Measurements from ENCODE around the gene GRID1.

The GRID1 gene

GRCh38 chr10:86373828-86374227 is 7.2 kb upstream of the GRID1 start:
- Histone ChIP-seq H2BK15ac (replicated peaks; ENCODE audit: low read depth) (no peak overlapping the region), H3K23ac (ENCODE audit: low read length) (no peak overlapping the region), H3K9ac (ENCODE audit: low read length) (no peak overlapping the region), H3K18ac (ENCODE audit: low read length) (no peak overlapping the region), H3K79me1 (ENCODE audit: low read length) (no peaks in the 10 kb centered on the region), H2BK5ac (ENCODE audit: low read length) (no peak overlapping the region), H3K4me2 (ENCODE audit: low read length) (no peak overlapping the region), H3K79me2 (ENCODE audit: control insufficient read depth, insufficient read depth, low read length) (no peaks in the 10 kb centered on the region), H4K5ac (ENCODE audit: low read length) (no peak overlapping the region), H3K36me3 (ENCODE audit: control insufficient read depth, insufficient read depth, low read length) (no peaks in the 10 kb centered on the region), H4K8ac (ENCODE audit: low read depth, low read length) (no peak overlapping the region), H3K27me3 (ENCODE audit: insufficient read depth, low read length, poor library complexity) (peaks cover 5% of the 10 kb centered on the region), H2AK5ac (ENCODE audit: low read length) (no peak overlapping the region), H2BK120ac (ENCODE audit: low read depth, low read length) (no peak overlapping the region), H3K4me3 (ENCODE audit: low read length) (no peak overlapping the region), H3K27ac (ENCODE audit: low read depth, low read length) (no peak overlapping the region), H3K4ac (ENCODE audit: low read depth, low read length) (no peak overlapping the region), H3K56ac (ENCODE audit: low read length) (no peak overlapping the region), H3K4me1 (ENCODE audit: control insufficient read depth, low read depth, low read length) (no peaks in the 10 kb centered on the region)
- DNase-seq, result no peak
- WGBS (ENCODE audit: extremely low coverage, insufficient coverage, low lambda C conversion rate), result no CpG with 5 or more reads among the region's 7 CpGs

GRCh38 chr10:86373251-86373650 is 6.7 kb upstream of the GRID1 start:
- Histone ChIP-seq H3K4me1 (ENCODE audit: control insufficient read depth, low read depth, low read length) (no peaks in the 10 kb centered on the region), H3K56ac (ENCODE audit: low read length) (no peak overlapping the region), H3K4me2 (ENCODE audit: low read length) (no peak overlapping the region), H2BK120ac (ENCODE audit: low read depth, low read length) (no peak overlapping the region), H3K9ac (ENCODE audit: low read length) (no peak overlapping the region), H2BK15ac (replicated peaks; ENCODE audit: low read depth) (no peak overlapping the region), H3K27ac (ENCODE audit: low read depth, low read length) (no peak overlapping the region), H3K36me3 (ENCODE audit: control insufficient read depth, insufficient read depth, low read length) (no peaks in the 10 kb centered on the region), H3K4me3 (ENCODE audit: low read length) (no peak overlapping the region), H3K79me2 (ENCODE audit: control insufficient read depth, insufficient read depth, low read length) (no peaks in the 10 kb centered on the region), H4K5ac (ENCODE audit: low read length) (no peak overlapping the region), H3K79me1 (ENCODE audit: low read length) (no peaks in the 10 kb centered on the region), H2BK5ac (ENCODE audit: low read length) (no peak overlapping the region), H3K18ac (ENCODE audit: low read length) (no peak overlapping the region), H2AK5ac (ENCODE audit: low read length) (no peak overlapping the region), H3K27me3 (ENCODE audit: insufficient read depth, low read length, poor library complexity) (peaks cover 10% of the 10 kb centered on the region), H3K4ac (ENCODE audit: low read depth, low read length) (no peak overlapping the region), H4K8ac (ENCODE audit: low read depth, low read length) (no peak overlapping the region), H3K23ac (ENCODE audit: low read length) (no peak overlapping the region)
- no peak for DNase-seq
- no CpG with 5 or more reads among the region's 3 CpGs for WGBS (ENCODE audit: extremely low coverage, insufficient coverage, low lambda C conversion rate)

- no peaks in the 10 kb centered on the region for H3K79me1 ChIP-seq (ENCODE audit: low read length)
- DNase-seq, result no peak
- H3K4me1 ChIP-seq (ENCODE audit: control insufficient read depth, low read depth, low read length), result no peaks in the 10 kb centered on the region
- H3K56ac ChIP-seq (ENCODE audit: low read length), result no peak overlapping the region
- H3K79me2 ChIP-seq (ENCODE audit: control insufficient read depth, insufficient read depth, low read length), result no peaks in the 10 kb centered on the region
- no peak overlapping the region for H3K4me3 ChIP-seq (ENCODE audit: low read length)
- no peak overlapping the region for H4K8ac ChIP-seq (ENCODE audit: low read depth, low read length)
- H3K23ac ChIP-seq (ENCODE audit: low read length), result no peak overlapping the region
- no peak overlapping the region for H3K27ac ChIP-seq (ENCODE audit: low read depth, low read length)
- no peaks in the 10 kb centered on the region for H3K36me3 ChIP-seq (ENCODE audit: control insufficient read depth, insufficient read depth, low read length)
- H2BK15ac ChIP-seq (replicated peaks; ENCODE audit: low read depth), result no peak overlapping the region
- WGBS (ENCODE audit: extremely low coverage, insufficient coverage, low lambda C conversion rate), result no CpG with 5 or more reads among the region's 5 CpGs
- no peak overlapping the region for H3K9ac ChIP-seq (ENCODE audit: low read length)
- H2AK5ac ChIP-seq (ENCODE audit: low read length), result no peak overlapping the region
- no peak overlapping the region for H2BK120ac ChIP-seq (ENCODE audit: low read depth, low read length)
- no peak overlapping the region for H4K5ac ChIP-seq (ENCODE audit: low read length)
- peaks cover 14% of the 10 kb centered on the region for H3K27me3 ChIP-seq (ENCODE audit: insufficient read depth, low read length, poor library complexity)
- no peak overlapping the region for H3K18ac ChIP-seq (ENCODE audit: low read length)
- H2BK5ac ChIP-seq (ENCODE audit: low read length), result no peak overlapping the region
- H3K4me2 ChIP-seq (ENCODE audit: low read length), result no peak overlapping the region
- H3K4ac ChIP-seq (ENCODE audit: low read depth, low read length), result no peak overlapping the region
Measured at GRCh38 chr10:86372784-86373239, 6.2 kb upstream of the GRID1 start.

- H3K27ac ChIP-seq (ENCODE audit: low read depth, low read length), result no peak overlapping the region
- DNase-seq, result no peak
Measured at GRCh38 chr10:86372119-86372783, 5.7 kb upstream of the GRID1 start.

GRCh38 chr10:86371691-86372090 is 5.1 kb upstream of the GRID1 start:
- no peak for DNase-seq
- no peak overlapping the region for H3K9ac ChIP-seq (ENCODE audit: low read length)
- no peak overlapping the region for H2BK15ac ChIP-seq (replicated peaks; ENCODE audit: low read depth)
- no peaks in the 10 kb centered on the region for H3K4me1 ChIP-seq (ENCODE audit: control insufficient read depth, low read depth, low read length)
- no peaks in the 10 kb centered on the region for H3K79me2 ChIP-seq (ENCODE audit: control insufficient read depth, insufficient read depth, low read length)
- no peak overlapping the region for H3K4me2 ChIP-seq (ENCODE audit: low read length)
- H3K23ac ChIP-seq (ENCODE audit: low read length), result no peak overlapping the region
- H2BK120ac ChIP-seq (ENCODE audit: low read depth, low read length), result no peak overlapping the region
- no peak overlapping the region for H4K5ac ChIP-seq (ENCODE audit: low read length)
- no peak overlapping the region for H2AK5ac ChIP-seq (ENCODE audit: low read length)
- no CpG with 5 or more reads among the region's 5 CpGs for WGBS (ENCODE audit: extremely low coverage, insufficient coverage, low lambda C conversion rate)
- no peak overlapping the region for H3K56ac ChIP-seq (ENCODE audit: low read length)
- H3K4ac ChIP-seq (ENCODE audit: low read depth, low read length), result no peak overlapping the region
- H2BK5ac ChIP-seq (ENCODE audit: low read length), result no peak overlapping the region
- H4K8ac ChIP-seq (ENCODE audit: low read depth, low read length), result no peak overlapping the region
- H3K18ac ChIP-seq (ENCODE audit: low read length), result no peak overlapping the region
- peaks cover 24% of the 10 kb centered on the region for H3K27me3 ChIP-seq (ENCODE audit: insufficient read depth, low read length, poor library complexity)
- no peaks in the 10 kb centered on the region for H3K36me3 ChIP-seq (ENCODE audit: control insufficient read depth, insufficient read depth, low read length)
- H3K4me3 ChIP-seq (ENCODE audit: low read length), result no peak overlapping the region
- no peak overlapping the region for H3K27ac ChIP-seq (ENCODE audit: low read depth, low read length)
- H3K79me1 ChIP-seq (ENCODE audit: low read length), result no peaks in the 10 kb centered on the region

More at GRCh38 chr10:86372119-86372783, 5.7 kb upstream of the GRID1 start:
- Histone ChIP-seq H2BK5ac (ENCODE audit: low read length) (no peak overlapping the region), H3K79me1 (ENCODE audit: low read length) (no peaks in the 10 kb centered on the region), H3K56ac (ENCODE audit: low read length) (no peak overlapping the region), H4K5ac (ENCODE audit: low read length) (no peak overlapping the region), H2BK15ac (replicated peaks; ENCODE audit: low read depth) (no peak overlapping the region), H3K18ac (ENCODE audit: low read length) (no peak overlapping the region), H3K4ac (ENCODE audit: low read depth, low read length) (no peak overlapping the region), H2BK120ac (ENCODE audit: low read depth, low read length) (no peak overlapping the region), H3K4me3 (ENCODE audit: low read length) (no peak overlapping the region), H3K4me1 (ENCODE audit: control insufficient read depth, low read depth, low read length) (no peaks in the 10 kb centered on the region), H3K36me3 (ENCODE audit: control insufficient read depth, insufficient read depth, low read length) (no peaks in the 10 kb centered on the region), H3K9ac (ENCODE audit: low read length) (no peak overlapping the region), H4K8ac (ENCODE audit: low read depth, low read length) (no peak overlapping the region), H3K4me2 (ENCODE audit: low read length) (no peak overlapping the region), H2AK5ac (ENCODE audit: low read length) (no peak overlapping the region), H3K23ac (ENCODE audit: low read length) (no peak overlapping the region), H3K79me2 (ENCODE audit: control insufficient read depth, insufficient read depth, low read length) (no peaks in the 10 kb centered on the region), H3K27me3 (ENCODE audit: insufficient read depth, low read length, poor library complexity) (peaks cover 20% of the 10 kb centered on the region)
- no CpG with 5 or more reads among the region's 7 CpGs for WGBS (ENCODE audit: extremely low coverage, insufficient coverage, low lambda C conversion rate)

- Histone ChIP-seq H3K4ac (ENCODE audit: low read depth, low read length) (no peak overlapping the region), H3K36me3 (ENCODE audit: control insufficient read depth, insufficient read depth, low read length) (no peaks in the 10 kb centered on the region), H3K4me2 (ENCODE audit: low read length) (no peak overlapping the region), H3K4me1 (ENCODE audit: control insufficient read depth, low read depth, low read length) (no peaks in the 10 kb centered on the region), H2BK5ac (ENCODE audit: low read length) (no peak overlapping the region), H4K8ac (ENCODE audit: low read depth, low read length) (no peak overlapping the region), H2BK15ac (replicated peaks; ENCODE audit: low read depth) (no peak overlapping the region), H3K9ac (ENCODE audit: low read length) (no peak overlapping the region), H3K79me1 (ENCODE audit: low read length) (no peaks in the 10 kb centered on the region), H4K5ac (ENCODE audit: low read length) (no peak overlapping the region), H3K56ac (ENCODE audit: low read length) (no peak overlapping the region), H3K27me3 (ENCODE audit: insufficient read depth, low read length, poor library complexity) (peaks cover 26% of the 10 kb centered on the region), H3K79me2 (ENCODE audit: control insufficient read depth, insufficient read depth, low read length) (no peaks in the 10 kb centered on the region), H2AK5ac (ENCODE audit: low read length) (no peak overlapping the region), H3K18ac (ENCODE audit: low read length) (no peak overlapping the region), H3K27ac (ENCODE audit: low read depth, low read length) (no peak overlapping the region), H3K4me3 (ENCODE audit: low read length) (no peak overlapping the region), H2BK120ac (ENCODE audit: low read depth, low read length) (no peak overlapping the region), H3K23ac (ENCODE audit: low read length) (no peak overlapping the region)
- DNase-seq, result no peak
- no CpG with 5 or more reads among the region's 7 CpGs for WGBS (ENCODE audit: extremely low coverage, insufficient coverage, low lambda C conversion rate)
Measured at GRCh38 chr10:86371116-86371515, 4.5 kb upstream of the GRID1 start.
